ELF-1 (cell line): Measurements from ENCODE around the gene SETD1A.
A peak's percentile ranks its signal among the peaks of the same experiment; 100 is the strongest.
"Not testable (repeated sequence)": the region's sequence is repeated elsewhere in the genome, so short reads cannot be mapped to it uniquely, and the experiment has no call there.

Experiments used
- DNase-seq: peaks from one replicate; pipeline ENCODE4 v3.0.0-alpha.2; 2016; ENCODE audit warnings: low read depth, low spot score

The SETD1A gene

GRCh38 chr16:30998852-30999761 lies 41.6 kb downstream of the SETD1A start:
- no peak for DNase-seq

GRCh38 chr16:31000671-31001382 lies 43.3 kb downstream of the SETD1A start:
- no peak for DNase-seq

- no peak for DNase-seq
Observed at GRCh38 chr16:31001507-31002249, 44.1 kb downstream of the SETD1A start.

GRCh38 chr16:31002250-31002700 lies 44.7 kb downstream of the SETD1A start:
- DNase-seq = peak; percentile 46

- DNase-seq = no peak
Observed at GRCh38 chr16:31002862-31003341, 45.3 kb downstream of the SETD1A start.

GRCh38 chr16:31003744-31004143 lies 46.2 kb downstream of the SETD1A start:
- DNase-seq = no peak

GRCh38 chr16:31004658-31005057 lies 47.1 kb downstream of the SETD1A start:
- no peak for DNase-seq

- DNase-seq = no peak
Observed at GRCh38 chr16:31005350-31006085, 48.0 kb downstream of the SETD1A start.

GRCh38 chr16:31006086-31006385 lies 48.5 kb downstream of the SETD1A start:
- DNase-seq = no peak

GRCh38 chr16:31006589-31006988 lies 49.0 kb downstream of the SETD1A start:
- DNase-seq = no peak

- DNase-seq = no peak
Observed at GRCh38 chr16:31007684-31008083, 50.1 kb downstream of the SETD1A start.

GRCh38 chr16:31008149-31008548 lies 50.6 kb downstream of the SETD1A start:
- DNase-seq = no peak

- no peak for DNase-seq
Observed at GRCh38 chr16:31008551-31008950, 51.0 kb downstream of the SETD1A start.

- DNase-seq = no peak
Observed at GRCh38 chr16:31009120-31009519, 51.6 kb downstream of the SETD1A start.

- no peak for DNase-seq
Observed at GRCh38 chr16:31009894-31010584, 52.5 kb downstream of the SETD1A start.

- no peak for DNase-seq
Observed at GRCh38 chr16:31010585-31011325, 53.2 kb downstream of the SETD1A start, which contains the start of gene STX1B. STX1B (minus strand) TSS chr16:31010638; CDS start chr16:31010396, 242 bp downstream.

GRCh38 chr16:31011815-31012214 lies 54.3 kb downstream of the SETD1A start:
- not testable (repeated sequence) for DNase-seq

- DNase-seq = not testable (repeated sequence)
Observed at GRCh38 chr16:31013292-31013691, 55.7 kb downstream of the SETD1A start.

- no peak for DNase-seq
Observed at GRCh38 chr16:31016018-31016417, 58.5 kb downstream of the SETD1A start.

GRCh38 chr16:31017756-31018155 lies 60.2 kb downstream of the SETD1A start:
- DNase-seq = not testable (repeated sequence)
